GM12865 (cell line): ENCODE results near the gene TYW1.
"Not testable (repeated sequence)": the region's sequence is repeated elsewhere in the genome, so short reads cannot be mapped to it uniquely, and the experiment has no call there.

Experiments used
- DNase-seq: peaks from one replicate; pipeline ENCODE4 v3.0.0; 2010; ENCODE audit warnings: low read depth
- H3K4me3 ChIP-seq: 2 replicates; pipeline ENCODE4 v1.5.1; 2011; ENCODE audit warnings: mild to moderate bottlenecking, low read depth, low read length, control low read depth
- CTCF ChIP-seq: IDR thresholded peaks from 2 replicates; pipeline ENCODE4 v1.5.1; 2011; ENCODE audit warnings: low read length, control low read depth, low read depth, inconsistent platforms; ENCODE audit not compliant: insufficient read depth; ENCODE audit errors: missing control alignments

TYW1 gene

DNA sequence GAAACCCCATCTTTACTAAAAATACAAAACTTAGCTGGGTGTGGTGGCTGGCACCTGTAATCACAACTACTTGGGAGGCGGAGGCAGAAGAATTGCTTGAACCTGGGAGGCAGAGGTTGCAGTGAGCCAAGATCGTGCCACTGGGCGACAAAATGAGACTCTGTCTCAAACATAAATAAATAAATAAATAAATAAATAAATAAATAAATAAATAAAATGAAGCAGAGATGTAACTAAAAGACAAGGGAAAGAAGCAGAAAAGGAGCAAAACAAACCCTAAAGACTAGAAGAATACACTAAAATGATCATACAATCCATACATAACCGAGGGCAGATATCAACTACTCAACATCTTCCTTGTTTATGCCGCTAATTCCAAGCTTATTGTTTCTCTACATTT is 209.8 kb downstream of the TYW1 start:
- no peak for DNase-seq
- TF ChIP-seq CTCF = no peak
- H3K4me3 ChIP-seq = no peak overlapping the region

DNA sequence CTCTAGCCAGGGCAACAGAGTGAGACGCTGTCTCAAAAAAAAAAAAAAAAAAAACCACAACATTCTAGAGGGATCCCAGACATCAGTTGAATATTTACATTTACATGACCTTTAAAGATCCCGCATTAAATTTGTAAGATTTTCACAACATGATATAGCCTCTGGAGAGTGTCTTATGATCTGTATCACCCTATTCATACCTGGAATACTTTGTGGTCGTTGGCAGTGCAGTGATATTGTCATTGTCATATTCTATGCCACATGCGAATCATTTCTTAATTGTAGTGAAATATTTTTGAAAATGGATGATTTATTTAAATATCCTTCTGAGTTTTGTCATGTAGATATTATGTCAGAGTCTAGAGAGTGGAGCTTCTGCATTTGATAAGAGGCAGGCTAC is 212.0 kb downstream of the TYW1 start:
- not testable (repeated sequence) for H3K4me3 ChIP-seq, DNase-seq

GRCh38 chr7:67209256-67209655 is 212.6 kb downstream of the TYW1 start:
- DNase-seq = no peak
- no peak overlapping the region for H3K4me3 ChIP-seq
- TF ChIP-seq CTCF = no peak

GRCh38 chr7:67210567-67210966 is 213.9 kb downstream of the TYW1 start:
- DNase-seq = no peak
- no peak overlapping the region for H3K4me3 ChIP-seq
- no peak for TF ChIP-seq CTCF

DNA sequence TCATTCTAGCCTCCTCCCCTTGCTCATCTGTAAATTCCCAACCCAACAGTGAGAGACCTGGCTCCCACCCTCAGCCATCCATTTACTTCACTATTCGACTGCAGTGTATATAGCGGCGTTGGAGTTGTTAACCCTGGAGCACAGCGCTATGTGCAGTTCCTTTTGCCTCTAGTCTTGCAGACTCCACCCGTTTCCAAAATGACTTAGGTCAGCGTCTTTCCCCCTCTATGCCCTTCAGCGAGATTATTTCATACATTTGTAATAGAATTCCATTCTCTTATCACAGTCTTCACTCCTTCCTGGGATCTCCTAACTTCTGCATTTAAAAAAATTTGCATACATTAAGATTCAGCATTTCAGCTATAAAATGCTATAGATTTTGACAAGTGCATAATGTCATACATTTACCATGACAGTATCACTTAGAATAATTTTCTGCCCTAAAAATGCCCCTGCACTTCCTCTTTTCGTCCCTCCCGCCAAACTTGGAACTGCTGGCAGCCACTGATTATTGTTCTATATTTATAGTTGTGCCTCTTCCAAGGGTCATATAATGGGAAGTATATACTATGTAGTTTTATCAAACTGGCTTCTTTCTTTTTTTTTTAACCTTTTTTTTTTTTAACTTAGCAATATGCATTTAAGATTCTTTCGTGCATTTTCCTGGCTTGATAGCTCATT is 215.2 kb downstream of the TYW1 start:
- H3K4me3 ChIP-seq, DNase-seq: not testable (repeated sequence)

GRCh38 chr7:67213038-67213437 is 216.4 kb downstream of the TYW1 start:
- H3K4me3 ChIP-seq, DNase-seq: not testable (repeated sequence)

GRCh38 chr7:67223551-67223950 is 226.9 kb downstream of the TYW1 start:
- DNase-seq, H3K4me3 ChIP-seq: not testable (repeated sequence)

DNA sequence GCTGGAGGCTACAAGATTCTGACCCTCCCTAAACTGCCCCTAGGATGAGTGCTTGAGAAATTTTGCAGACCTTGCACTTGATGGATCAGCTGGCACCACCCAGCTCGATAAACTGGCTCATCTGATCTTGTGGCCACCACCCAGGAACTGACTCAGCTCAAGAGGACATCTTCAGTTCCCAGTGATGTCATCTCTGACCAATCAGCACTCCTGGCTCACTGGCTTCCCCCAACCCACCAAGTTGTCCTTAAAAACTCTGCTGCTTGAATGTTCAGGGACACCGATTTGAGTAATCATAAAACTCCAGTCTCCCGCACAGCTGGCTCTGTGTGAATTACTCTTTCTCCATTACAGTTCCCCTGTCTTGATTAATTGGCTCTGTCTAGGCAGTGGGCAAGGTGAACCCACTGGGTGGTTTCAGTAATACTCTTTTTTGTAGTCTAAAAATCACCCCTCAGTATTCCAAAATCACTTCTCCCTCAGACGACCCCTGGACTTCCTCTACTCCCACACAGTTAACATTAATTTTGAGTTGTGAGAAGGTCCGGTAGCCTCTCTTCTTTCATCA is 229.8 kb downstream of the TYW1 start:
- not testable (repeated sequence) for H3K4me3 ChIP-seq
- peak; percentile 9 for DNase-seq

GRCh38 chr7:67226967-67227366 is 230.3 kb downstream of the TYW1 start:
- DNase-seq, H3K4me3 ChIP-seq: not testable (repeated sequence)

GRCh38 chr7:67229018-67229417 is 232.4 kb downstream of the TYW1 start:
- not testable (repeated sequence) for H3K4me3 ChIP-seq, DNase-seq

- H3K4me3 ChIP-seq, DNase-seq: not testable (repeated sequence)
Measured at GRCh38 chr7:67230029-67230428, 233.4 kb downstream of the TYW1 start.

GRCh38 chr7:67233506-67233905 is 236.9 kb downstream of the TYW1 start:
- not testable (repeated sequence) for H3K4me3 ChIP-seq, DNase-seq

- not testable (repeated sequence) for DNase-seq, H3K4me3 ChIP-seq
Measured at GRCh38 chr7:67236216-67236615, 239.6 kb downstream of the TYW1 start.

DNA sequence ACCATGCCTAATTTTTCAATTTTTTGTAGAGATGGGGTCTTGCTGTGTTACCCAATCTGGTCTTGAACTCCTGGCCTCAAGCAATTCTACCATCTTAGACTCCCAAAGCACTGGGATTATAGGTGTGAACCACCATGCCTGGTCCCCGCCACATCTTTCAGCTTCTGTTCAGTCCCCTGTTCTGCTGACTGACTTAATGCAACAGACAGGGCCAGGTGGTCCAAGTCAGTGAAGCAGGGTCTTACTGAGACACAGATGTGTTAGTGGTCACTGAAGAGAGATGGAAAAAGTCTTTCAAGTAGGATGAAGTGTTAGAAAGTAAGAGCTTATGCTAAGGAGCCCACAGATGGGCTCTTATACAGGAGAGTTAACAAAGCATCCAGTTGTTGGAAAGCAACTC is 246.2 kb downstream of the TYW1 start:
- not testable (repeated sequence) for H3K4me3 ChIP-seq, DNase-seq

DNA sequence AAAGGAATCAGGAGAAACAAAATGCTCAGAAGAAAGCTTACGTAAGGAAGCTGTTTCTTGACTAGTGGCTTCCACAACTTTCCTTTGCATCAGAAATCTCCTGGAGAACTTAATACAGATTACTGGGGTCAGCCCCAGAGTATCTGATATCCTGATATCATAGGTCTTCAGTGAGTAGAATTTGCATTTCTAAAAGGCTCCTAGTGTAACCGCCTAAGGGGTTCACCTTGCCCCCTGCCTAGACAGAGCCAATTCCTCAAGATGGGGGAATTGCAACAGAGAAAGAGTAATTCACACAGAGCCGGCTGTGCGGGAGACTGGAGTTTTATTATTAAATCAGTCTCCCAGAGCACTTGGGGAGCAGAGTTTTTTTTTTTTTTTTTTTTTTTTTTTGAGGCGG is 251.7 kb downstream of the TYW1 start:
- not testable (repeated sequence) for DNase-seq, H3K4me3 ChIP-seq
